ENCODE results near the gene BTBD17.

BTBD17 gene

GRCh38 chr17:74354123-74354522 lies 7.5 kb downstream of the BTBD17 start:
- no peak overlapping the region for H3K4me3 ChIP-seq (ENCODE audit: control insufficient read depth, low read depth, low read length)
- DNase-seq (ENCODE audit: low read depth): peak; percentile 11
- peak; percentile 25 for TF ChIP-seq CTCF (conservative IDR thresholded peaks at IDR 0.05; ENCODE audit: control insufficient read depth, insufficient read depth, low read depth, low read length)

GRCh38 chr17:74353446-74354060 lies 8.1 kb downstream of the BTBD17 start:
- H3K4me3 ChIP-seq (ENCODE audit: control insufficient read depth, low read depth, low read length): no peak overlapping the region
- no peak for DNase-seq (ENCODE audit: low read depth)
- no peak for TF ChIP-seq CTCF (conservative IDR thresholded peaks at IDR 0.05; ENCODE audit: control insufficient read depth, insufficient read depth, low read depth, low read length)

DNA sequence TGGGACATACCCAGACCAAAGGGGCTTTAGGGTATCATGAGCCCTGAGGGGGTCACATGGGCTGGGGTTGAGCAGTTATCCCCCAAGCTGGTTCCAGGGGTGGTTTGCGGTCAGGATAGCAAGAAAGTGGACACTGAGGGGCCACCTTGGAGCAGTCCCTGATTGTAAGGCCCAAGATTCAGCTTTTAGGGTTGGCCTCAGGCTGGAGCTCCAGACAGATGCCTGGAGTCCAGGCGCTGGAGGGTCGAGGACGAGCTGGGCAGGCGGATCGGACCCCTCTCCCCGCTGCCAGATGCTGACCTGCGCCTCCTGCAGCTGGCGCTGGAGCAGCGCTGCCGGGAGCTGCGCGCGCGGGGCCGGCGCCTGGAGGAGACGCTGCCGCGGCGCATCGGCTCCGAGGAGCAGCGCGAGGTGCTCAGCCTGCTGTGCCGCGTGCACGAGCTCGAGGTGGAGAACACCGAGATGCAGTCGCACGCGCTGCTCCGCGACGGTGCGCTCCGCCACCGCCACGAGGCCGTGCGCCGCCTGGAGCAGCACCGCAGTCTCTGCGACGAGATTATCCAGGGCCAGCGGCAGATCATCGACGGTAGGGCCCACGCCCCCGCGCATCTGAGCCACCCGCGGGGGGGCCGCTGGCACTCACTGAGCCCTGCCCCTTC lies 10.0 kb downstream of the BTBD17 start:
- no peak for DNase-seq (ENCODE audit: low read depth)

DNA sequence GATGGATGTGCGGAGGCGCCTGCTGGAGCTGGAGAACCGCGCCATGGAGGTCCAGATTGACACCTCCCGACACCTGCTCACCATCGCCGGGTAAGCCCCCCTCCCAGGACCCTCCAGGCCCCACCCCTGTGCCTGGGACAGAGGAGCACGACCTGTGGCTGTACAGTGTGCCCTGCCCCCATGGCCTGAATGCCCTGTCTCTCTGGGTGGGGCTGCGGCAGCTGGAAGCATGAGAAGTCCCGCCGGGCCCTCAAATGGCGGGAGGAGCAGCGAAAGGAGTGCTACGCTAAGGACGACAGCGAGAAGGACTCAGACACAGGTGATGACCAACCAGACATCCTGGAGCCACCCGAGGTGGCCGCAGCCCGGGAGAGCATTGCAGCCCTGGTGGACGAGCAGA lies 11.2 kb downstream of the BTBD17 start:
- no peak overlapping the region for H3K4me3 ChIP-seq (ENCODE audit: control insufficient read depth, low read depth, low read length)
- no peak for TF ChIP-seq CTCF (conservative IDR thresholded peaks at IDR 0.05; ENCODE audit: control insufficient read depth, insufficient read depth, low read depth, low read length)
- DNase-seq (ENCODE audit: low read depth): no peak

More for the DNA sequence above, 10.0 kb downstream of the BTBD17 start:
- no peak overlapping the region for H3K4me3 ChIP-seq (ENCODE audit: control insufficient read depth, low read depth, low read length)
- TF ChIP-seq CTCF (conservative IDR thresholded peaks at IDR 0.05; ENCODE audit: control insufficient read depth, insufficient read depth, low read depth, low read length): no peak

DNA sequence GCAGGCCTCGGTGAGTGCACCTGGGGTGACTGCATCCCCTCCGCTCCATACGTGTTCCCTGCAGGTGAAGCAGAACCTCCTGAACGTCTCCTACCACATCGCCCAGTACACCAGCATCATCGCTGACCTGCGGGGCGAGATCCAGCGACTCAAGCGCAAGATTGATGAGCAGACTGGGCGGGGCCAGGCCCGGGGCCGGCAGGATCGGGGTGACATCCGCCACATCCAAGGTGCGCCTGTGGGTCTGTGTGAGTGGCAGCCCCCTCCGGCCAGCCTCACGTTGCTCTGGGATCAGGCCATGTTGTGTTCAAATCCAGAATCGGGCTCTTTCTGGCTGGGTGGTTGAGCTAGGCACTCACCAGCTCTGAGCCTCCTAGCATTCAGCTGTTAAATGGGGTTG lies 12.5 kb downstream of the BTBD17 start:
- H3K4me3 ChIP-seq (ENCODE audit: control insufficient read depth, low read depth, low read length): no peak overlapping the region
- TF ChIP-seq CTCF (conservative IDR thresholded peaks at IDR 0.05; ENCODE audit: control insufficient read depth, insufficient read depth, low read depth, low read length): no peak
- no peak for DNase-seq (ENCODE audit: low read depth)

DNA sequence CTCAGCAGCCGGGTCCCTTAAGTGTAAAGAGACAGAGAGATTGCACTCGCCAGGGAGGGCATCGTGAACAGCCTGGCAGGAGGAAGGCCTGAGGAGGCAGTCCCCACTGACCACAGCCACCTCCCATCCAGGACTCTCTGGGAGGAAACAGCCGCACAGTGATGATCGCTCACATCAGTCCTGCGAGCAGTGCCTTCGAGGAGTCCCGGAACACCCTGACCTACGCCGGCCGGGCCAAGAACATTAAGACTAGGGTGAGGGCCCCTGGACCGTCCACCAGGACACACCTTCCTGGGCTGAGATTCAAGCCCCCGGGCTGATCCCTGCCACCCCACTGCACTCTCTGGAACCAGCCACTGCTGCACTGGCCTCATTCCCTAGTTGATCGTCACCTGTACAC lies 14.0 kb downstream of the BTBD17 start:
- no peak overlapping the region for H3K4me3 ChIP-seq (ENCODE audit: control insufficient read depth, low read depth, low read length)
- DNase-seq (ENCODE audit: low read depth): no peak
- TF ChIP-seq CTCF (conservative IDR thresholded peaks at IDR 0.05; ENCODE audit: control insufficient read depth, insufficient read depth, low read depth, low read length): no peak
